Vagina (tissue), 2 donors: Measurements from ENCODE around the gene TENM4. TPM values are rescaled to one million over a fixed set of nuclear protein-coding genes. Genes with fewer than 3 reads are reported as not detected.

Experiments
- DNase-seq, 2 donors: peaks; one replicate each; pipeline ENCODE4 v3.0.0-alpha.2; 2017; ENCODE audit errors: extremely low spot score in 2 of 2
- H3K27ac ChIP-seq: fragments of 200-600 bp; sonication (generic); one replicate; pipeline ENCODE4 v1.5.1; 2019
- H3K27me3 ChIP-seq: fragments of 200-600 bp; sonication (generic); one replicate; pipeline ENCODE4 v1.5.1; 2019
- H3K36me3 ChIP-seq, 2 donors: fragments of 200-600 bp; sonication (generic); one replicate each; pipeline ENCODE4 v1.5.1; 2017 to 2019
- H3K4me1 ChIP-seq: fragments of 200-600 bp; sonication (generic); one replicate; pipeline ENCODE4 v1.5.1; 2019
- H3K4me3 ChIP-seq, 2 donors: fragments of 200-600 bp; sonication (generic); 1 replicate in 1 of 2; 2 replicates in 1 of 2; pipeline ENCODE4 v1.5.1; 2016 to 2019
- H3K9me3 ChIP-seq: fragments of 200-600 bp; sonication (generic); one replicate; pipeline ENCODE4 v1.5.1; 2019
- POLR2A ChIP-seq, 2 donors: fragments of 450-650 bp; IDR thresholded peaks; one replicate each; pipeline ENCODE4 v1.6.1; 2017; ENCODE audit warnings: antibody characterized with exemption in 2 of 2, mild to moderate bottlenecking in 2 of 2, moderate library complexity in 2 of 2
- POLR2AphosphoS5 ChIP-seq, 2 donors: sonication (generic); formaldehyde crosslinking; IDR thresholded peaks; one replicate each; pipeline ENCODE4 v1.9.0; 2017; ENCODE audit warnings: antibody characterized with exemption in 2 of 2, mild to moderate bottlenecking in 2 of 2, low read depth in 1 of 2; ENCODE audit not compliant: insufficient read depth in 1 of 2
- intact Hi-C: fragments of 100-400 bp; cut with DNase I; formaldehyde crosslinking; loops from one replicate; pipeline ENCODE4 v1.15.1; 2023
- total RNA-seq: library from RNA; depleted of rRNA; stranded (reverse); fragments of >200 nt; gene quantifications from one replicate; pipeline ENCODE4 v1.2.3, GENCODE V29; 2016
- TF ChIP-seq, protein P1 (sequence below), 3 experiments: fragments of 450-650 bp in 2 of 3; fragments of 200-600 bp in 1 of 3; sonication (generic) in 1 of 3; IDR thresholded peaks; one replicate each; pipeline ENCODE4 v1.5.1; 2017 to 2019; ENCODE audit warnings: antibody characterized with exemption in 3 of 3, mild to moderate bottlenecking in 2 of 3, moderate library complexity in 2 of 3

TENM4 gene
- total RNA-seq, 1 donor from 2014 or later = 12.5 TPM

DNA sequence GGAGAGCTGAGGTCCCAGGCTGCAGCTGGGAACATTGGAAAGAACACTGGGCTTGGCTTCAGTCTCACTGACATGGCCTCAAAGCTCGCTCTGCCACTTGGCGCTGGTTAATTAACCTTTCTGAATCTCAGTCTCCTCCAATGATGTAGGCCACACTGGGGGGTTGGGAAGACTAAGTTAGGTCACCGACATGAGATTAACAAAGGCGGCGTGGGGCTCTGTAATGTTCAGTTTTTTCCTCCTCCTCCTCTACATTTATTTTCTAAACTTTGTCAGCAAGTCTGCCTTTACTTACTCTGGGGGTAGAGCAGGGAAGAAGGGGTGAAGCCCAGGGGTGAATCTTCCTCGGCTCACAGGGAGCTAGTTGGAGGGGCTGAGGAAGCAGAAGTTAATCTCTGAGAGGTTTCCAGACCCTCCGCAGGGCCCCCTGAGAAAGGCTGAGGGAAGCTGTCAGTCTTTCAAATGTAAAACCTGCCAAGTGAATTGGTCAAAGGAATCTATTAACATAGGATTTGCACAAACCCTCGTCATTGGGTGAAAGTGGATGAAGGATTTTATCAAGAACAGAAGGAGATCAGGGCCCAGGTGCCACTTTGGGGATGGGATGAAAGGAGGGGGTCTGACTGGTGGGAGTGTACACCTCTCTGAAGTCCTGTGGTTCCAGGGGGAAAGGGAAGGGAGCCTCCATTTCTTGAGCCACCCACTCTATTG lies 32.1 kb upstream of the TENM4 start:
- H3K4me3 ChIP-seq = no peak overlapping the region
- no peaks in the 10 kb centered on the region for H3K36me3 ChIP-seq
- no peak for DNase-seq

DNA sequence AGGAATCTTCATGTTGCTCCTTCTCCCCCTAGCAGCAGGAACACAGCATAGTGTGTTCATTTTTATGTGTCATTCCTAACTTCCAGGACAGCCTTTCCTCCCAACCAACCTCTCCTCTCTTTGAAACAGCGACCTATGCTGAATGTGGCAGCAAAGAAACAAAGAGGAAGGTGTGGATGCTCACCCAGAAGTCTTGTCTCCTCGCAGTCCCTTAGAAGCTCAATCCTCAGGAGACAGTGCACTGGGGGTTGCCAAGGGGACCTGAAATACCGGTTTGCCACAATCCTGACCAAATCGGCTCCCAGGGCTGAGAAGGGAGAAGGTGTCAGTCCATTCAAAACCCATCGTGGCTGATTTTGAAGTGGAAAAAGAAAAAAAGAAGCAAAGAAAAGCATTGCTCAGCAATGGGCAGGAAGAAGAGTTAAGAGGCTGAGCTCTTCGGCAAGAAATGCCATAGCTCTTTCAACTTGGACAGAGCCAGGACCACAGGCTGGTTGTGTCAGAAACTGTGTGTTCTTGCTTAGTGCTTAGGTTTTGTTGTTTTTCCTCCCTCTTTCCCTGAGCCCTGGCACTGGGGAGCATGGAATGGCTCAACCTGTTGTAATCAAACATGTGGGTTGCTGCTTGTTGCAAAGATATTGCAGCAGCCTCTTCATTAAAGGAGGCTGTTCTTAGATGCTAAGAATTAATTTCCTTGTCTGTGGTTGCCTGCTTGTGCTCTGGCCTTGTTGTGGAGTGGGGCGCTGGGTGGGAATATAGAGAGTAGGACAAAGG lies 30.4 kb upstream of the TENM4 start:
- H3K4me3 ChIP-seq = no peak overlapping the region
- intact Hi-C loops = no loop called here
- DNase-seq = no peak
- no peak for TF ChIP-seq POLR2A (IDR thresholded peaks at IDR 0.05)
- TF ChIP-seq, protein P1, sequence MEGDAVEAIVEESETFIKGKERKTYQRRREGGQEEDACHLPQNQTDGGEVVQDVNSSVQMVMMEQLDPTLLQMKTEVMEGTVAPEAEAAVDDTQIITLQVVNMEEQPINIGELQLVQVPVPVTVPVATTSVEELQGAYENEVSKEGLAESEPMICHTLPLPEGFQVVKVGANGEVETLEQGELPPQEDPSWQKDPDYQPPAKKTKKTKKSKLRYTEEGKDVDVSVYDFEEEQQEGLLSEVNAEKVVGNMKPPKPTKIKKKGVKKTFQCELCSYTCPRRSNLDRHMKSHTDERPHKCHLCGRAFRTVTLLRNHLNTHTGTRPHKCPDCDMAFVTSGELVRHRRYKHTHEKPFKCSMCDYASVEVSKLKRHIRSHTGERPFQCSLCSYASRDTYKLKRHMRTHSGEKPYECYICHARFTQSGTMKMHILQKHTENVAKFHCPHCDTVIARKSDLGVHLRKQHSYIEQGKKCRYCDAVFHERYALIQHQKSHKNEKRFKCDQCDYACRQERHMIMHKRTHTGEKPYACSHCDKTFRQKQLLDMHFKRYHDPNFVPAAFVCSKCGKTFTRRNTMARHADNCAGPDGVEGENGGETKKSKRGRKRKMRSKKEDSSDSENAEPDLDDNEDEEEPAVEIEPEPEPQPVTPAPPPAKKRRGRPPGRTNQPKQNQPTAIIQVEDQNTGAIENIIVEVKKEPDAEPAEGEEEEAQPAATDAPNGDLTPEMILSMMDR (IDR thresholded peaks at IDR 0.05) = no peak
- TF ChIP-seq POLR2AphosphoS5 (IDR thresholded peaks at IDR 0.05; ENCODE audit: insufficient read depth in 1 of 2, low read depth in 1 of 2) = no peak
- H3K9me3 ChIP-seq = no peaks in the 10 kb centered on the region
- no peak overlapping the region for H3K27ac ChIP-seq
- H3K27me3 ChIP-seq = no peaks in the 10 kb centered on the region
- no peaks in the 10 kb centered on the region for H3K36me3 ChIP-seq
- H3K4me1 ChIP-seq = no peaks in the 10 kb centered on the region

More for the DNA sequence above, 32.1 kb upstream of the TENM4 start:
- TF ChIP-seq, protein P1 (IDR thresholded peaks at IDR 0.05) = no peak
- Histone ChIP-seq H3K27me3 (no peaks in the 10 kb centered on the region), H3K27ac (no peak overlapping the region), H3K9me3 (no peaks in the 10 kb centered on the region), H3K4me1 (no peaks in the 10 kb centered on the region)
- intact Hi-C loops = no loop called here

GRCh38 chr11:79470161-79470560 lies 29.3 kb upstream of the TENM4 start:
- Histone ChIP-seq H3K9me3 (no peaks in the 10 kb centered on the region), H3K36me3 (no peaks in the 10 kb centered on the region), H3K27ac (no peak overlapping the region), H3K27me3 (no peaks in the 10 kb centered on the region), H3K4me3 (no peak overlapping the region), H3K4me1 (no peaks in the 10 kb centered on the region)
- no peak for DNase-seq
- TF ChIP-seq, protein P1 (IDR thresholded peaks at IDR 0.05) = no peak
- no peak for TF ChIP-seq POLR2AphosphoS5 (IDR thresholded peaks at IDR 0.05; ENCODE audit: insufficient read depth in 1 of 2, low read depth in 1 of 2)
- TF ChIP-seq POLR2A (IDR thresholded peaks at IDR 0.05) = no peak
- intact Hi-C loops = no loop called here

DNA sequence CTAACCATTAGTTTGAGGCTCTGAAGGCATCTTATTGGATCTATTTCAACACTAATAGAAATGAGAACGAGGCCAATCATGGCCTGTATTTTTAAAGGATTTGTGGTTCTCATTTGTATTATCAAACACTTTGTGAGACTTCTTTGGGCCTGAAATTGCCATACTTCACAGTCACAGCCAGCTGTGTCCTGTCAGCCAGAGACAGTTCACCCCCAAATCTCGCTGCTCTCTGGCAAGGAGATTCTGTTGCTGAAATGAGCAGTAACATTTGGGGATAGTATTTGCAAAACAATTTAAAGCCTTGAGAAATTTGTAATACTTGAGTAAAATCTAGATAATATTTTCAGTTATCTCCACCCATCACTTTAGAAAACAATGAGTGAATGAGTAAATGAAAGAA lies 26.9 kb upstream of the TENM4 start:
- H3K4me1 ChIP-seq = no peaks in the 10 kb centered on the region
- no peak overlapping the region for H3K4me3 ChIP-seq
- intact Hi-C loops = no loop called here
- H3K27me3 ChIP-seq = no peaks in the 10 kb centered on the region
- H3K9me3 ChIP-seq = no peaks in the 10 kb centered on the region
- no peak for TF ChIP-seq POLR2A (IDR thresholded peaks at IDR 0.05)
- TF ChIP-seq, protein P1 (IDR thresholded peaks at IDR 0.05) = no peak
- TF ChIP-seq POLR2AphosphoS5 (IDR thresholded peaks at IDR 0.05; ENCODE audit: insufficient read depth in 1 of 2, low read depth in 1 of 2) = no peak
- H3K27ac ChIP-seq = no peak overlapping the region
- no peak for DNase-seq
- H3K36me3 ChIP-seq = no peaks in the 10 kb centered on the region

GRCh38 chr11:79466411-79466810 lies 25.6 kb upstream of the TENM4 start:
- no peaks in the 10 kb centered on the region for H3K4me1 ChIP-seq
- intact Hi-C loops = no loop called here
- H3K9me3 ChIP-seq = no peaks in the 10 kb centered on the region
- no peaks in the 10 kb centered on the region for H3K36me3 ChIP-seq
- no peaks in the 10 kb centered on the region for H3K27me3 ChIP-seq
- DNase-seq = no peak
- H3K27ac ChIP-seq = no peak overlapping the region
- TF ChIP-seq POLR2A (IDR thresholded peaks at IDR 0.05) (no peak), POLR2AphosphoS5 (IDR thresholded peaks at IDR 0.05; ENCODE audit: insufficient read depth in 1 of 2, low read depth in 1 of 2) (no peak)
- TF ChIP-seq, protein P1 (IDR thresholded peaks at IDR 0.05) = no peak
- H3K4me3 ChIP-seq = no peak overlapping the region
